ENCODE results near the gene FAR2.

DNA sequence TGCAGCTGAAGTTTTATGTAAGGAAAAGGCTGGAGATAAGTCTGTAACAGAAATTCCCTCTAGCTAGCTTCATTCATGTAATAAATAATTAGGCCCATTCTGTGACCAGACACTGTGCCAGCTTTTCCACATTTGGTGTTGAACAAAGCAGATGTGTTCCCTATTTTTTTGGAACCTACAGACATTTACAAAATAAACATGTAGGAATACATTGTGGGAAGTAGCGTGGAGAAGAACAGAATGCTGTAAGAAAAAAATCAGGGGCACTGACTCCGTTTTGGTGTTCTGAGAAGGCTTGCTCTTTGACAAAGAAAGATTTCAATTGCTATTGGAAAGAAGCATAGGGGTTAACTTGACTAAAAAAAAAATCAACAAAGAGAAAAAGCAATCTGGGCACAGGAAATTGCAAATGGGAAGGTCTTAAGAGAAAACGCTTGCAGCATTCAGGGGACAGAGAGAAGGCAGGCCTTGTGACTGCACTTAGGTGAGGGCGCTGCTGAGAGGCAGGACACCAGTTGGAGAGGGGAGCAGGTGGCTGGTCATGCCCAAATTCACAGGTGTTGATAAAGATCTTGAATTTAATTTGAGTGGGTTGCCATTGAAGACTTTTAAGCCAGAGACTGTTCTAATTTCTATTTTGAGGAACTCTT is 4.0 kb downstream of the FAR2 start:
- TF ChIP-seq, protein P1, sequence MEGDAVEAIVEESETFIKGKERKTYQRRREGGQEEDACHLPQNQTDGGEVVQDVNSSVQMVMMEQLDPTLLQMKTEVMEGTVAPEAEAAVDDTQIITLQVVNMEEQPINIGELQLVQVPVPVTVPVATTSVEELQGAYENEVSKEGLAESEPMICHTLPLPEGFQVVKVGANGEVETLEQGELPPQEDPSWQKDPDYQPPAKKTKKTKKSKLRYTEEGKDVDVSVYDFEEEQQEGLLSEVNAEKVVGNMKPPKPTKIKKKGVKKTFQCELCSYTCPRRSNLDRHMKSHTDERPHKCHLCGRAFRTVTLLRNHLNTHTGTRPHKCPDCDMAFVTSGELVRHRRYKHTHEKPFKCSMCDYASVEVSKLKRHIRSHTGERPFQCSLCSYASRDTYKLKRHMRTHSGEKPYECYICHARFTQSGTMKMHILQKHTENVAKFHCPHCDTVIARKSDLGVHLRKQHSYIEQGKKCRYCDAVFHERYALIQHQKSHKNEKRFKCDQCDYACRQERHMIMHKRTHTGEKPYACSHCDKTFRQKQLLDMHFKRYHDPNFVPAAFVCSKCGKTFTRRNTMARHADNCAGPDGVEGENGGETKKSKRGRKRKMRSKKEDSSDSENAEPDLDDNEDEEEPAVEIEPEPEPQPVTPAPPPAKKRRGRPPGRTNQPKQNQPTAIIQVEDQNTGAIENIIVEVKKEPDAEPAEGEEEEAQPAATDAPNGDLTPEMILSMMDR (IDR thresholded peaks at IDR 0.05; ENCODE audit: low read length), result no peak
- no peak for TF ChIP-seq EZH2 (IDR thresholded peaks at IDR 0.05; ENCODE audit: borderline replicate concordance, low read length)
